ENCODE results near the gene TNF. TPM values are rescaled to one million over a fixed set of nuclear protein-coding genes. Genes with fewer than 3 reads are reported as not detected.
A peak's percentile ranks its signal among the peaks of the same experiment; 100 is the strongest.

TNF gene
- total RNA-seq, 3 donors from 2014 or later (not counting 1 experiment from before 2014, with no cell fraction given) = 24.2 to 60.8 (median 46.9) TPM

- no peaks in the 10 kb centered on the region for H3K9me3 Mint-ChIP-seq
- TF ChIP-seq, protein P1, sequence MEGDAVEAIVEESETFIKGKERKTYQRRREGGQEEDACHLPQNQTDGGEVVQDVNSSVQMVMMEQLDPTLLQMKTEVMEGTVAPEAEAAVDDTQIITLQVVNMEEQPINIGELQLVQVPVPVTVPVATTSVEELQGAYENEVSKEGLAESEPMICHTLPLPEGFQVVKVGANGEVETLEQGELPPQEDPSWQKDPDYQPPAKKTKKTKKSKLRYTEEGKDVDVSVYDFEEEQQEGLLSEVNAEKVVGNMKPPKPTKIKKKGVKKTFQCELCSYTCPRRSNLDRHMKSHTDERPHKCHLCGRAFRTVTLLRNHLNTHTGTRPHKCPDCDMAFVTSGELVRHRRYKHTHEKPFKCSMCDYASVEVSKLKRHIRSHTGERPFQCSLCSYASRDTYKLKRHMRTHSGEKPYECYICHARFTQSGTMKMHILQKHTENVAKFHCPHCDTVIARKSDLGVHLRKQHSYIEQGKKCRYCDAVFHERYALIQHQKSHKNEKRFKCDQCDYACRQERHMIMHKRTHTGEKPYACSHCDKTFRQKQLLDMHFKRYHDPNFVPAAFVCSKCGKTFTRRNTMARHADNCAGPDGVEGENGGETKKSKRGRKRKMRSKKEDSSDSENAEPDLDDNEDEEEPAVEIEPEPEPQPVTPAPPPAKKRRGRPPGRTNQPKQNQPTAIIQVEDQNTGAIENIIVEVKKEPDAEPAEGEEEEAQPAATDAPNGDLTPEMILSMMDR (IDR thresholded peaks at IDR 0.05) = no peak
- ATAC-seq = peak; percentile 72 to 86 (median 85)
- peaks cover 41 to 55% of the 10 kb centered on the region in 2 donors for H3K4me1 Mint-ChIP-seq
- H3K4me1 ChIP-seq (ENCODE audit: control insufficient read depth, insufficient read depth, low read length) = peaks cover 67% of the 10 kb centered on the region
- peak overlapping the region; percentile 75 for H3K27ac ChIP-seq (ENCODE audit: low read length)
- intact Hi-C loops (cut with micrococcal nuclease) = loop anchor here (1.0 kb wide), 1 partner anchor 8 kb away; no protein-coding TSS in a partner anchor
- no peaks in the 10 kb centered on the region for H3K9me3 ChIP-seq (ENCODE audit: control insufficient read depth, insufficient read depth, low read length)
- peak overlapping the region; percentile 95 for H3K27ac Mint-ChIP-seq
- DNase-seq = peak in 1 of 2 donors; percentile 95
- H3K36me3 ChIP-seq (ENCODE audit: control insufficient read depth, insufficient read depth, low read length) = no peaks in the 10 kb centered on the region
- H3K27me3 ChIP-seq (ENCODE audit: control insufficient read depth, insufficient read depth, low read length) = no peaks in the 10 kb centered on the region
- H3K4me3 Mint-ChIP-seq = peak overlapping the region; percentile 78
- H3K36me3 Mint-ChIP-seq = no peaks in the 10 kb centered on the region
- no peak overlapping the region for H3K4me3 ChIP-seq (ENCODE audit: low read length)
- 0% methylated on average over 3 of the region's 3 CpGs for WGBS (ENCODE audit: insufficient coverage)
- H3K27me3 Mint-ChIP-seq (ENCODE audit: low read depth in 2 of 2) = no peaks in the 10 kb centered on the region
Measured at GRCh38 chr6:31568537-31568961, 6.8 kb upstream of the TNF start.

- no peaks in the 10 kb centered on the region for H3K9me3 ChIP-seq (ENCODE audit: control insufficient read depth, insufficient read depth, low read length)
- Mint-ChIP-seq H3K4me3 (no peak overlapping the region), H3K4me1 (peaks cover 51 to 66% of the 10 kb centered on the region in 2 donors), H3K9me3 (no peaks in the 10 kb centered on the region), H3K36me3 (no peaks in the 10 kb centered on the region), H3K27ac (peak overlapping the region; percentile 61 to 95), H3K27me3 (ENCODE audit: low read depth in 2 of 2) (no peaks in the 10 kb centered on the region)
- TF ChIP-seq, protein P1 (IDR thresholded peaks at IDR 0.05) = no peak
- no CpG with 5 or more reads among the region's 1 CpG for WGBS (ENCODE audit: insufficient coverage)
- DNase-seq (no peak), ATAC-seq (no peak)
- H3K27ac ChIP-seq (ENCODE audit: low read length) = no peak overlapping the region
- intact Hi-C loops (cut with micrococcal nuclease) = no loop called here
- no peaks in the 10 kb centered on the region for H3K36me3 ChIP-seq (ENCODE audit: control insufficient read depth, insufficient read depth, low read length)
- peaks cover 82% of the 10 kb centered on the region for H3K4me1 ChIP-seq (ENCODE audit: control insufficient read depth, insufficient read depth, low read length)
- no peaks in the 10 kb centered on the region for H3K27me3 ChIP-seq (ENCODE audit: control insufficient read depth, insufficient read depth, low read length)
- no peak overlapping the region for H3K4me3 ChIP-seq (ENCODE audit: low read length)
Measured at GRCh38 chr6:31569861-31570536, 5.4 kb upstream of the TNF start.

- no peaks in the 10 kb centered on the region for H3K9me3 Mint-ChIP-seq
- no peaks in the 10 kb centered on the region for H3K27me3 Mint-ChIP-seq (ENCODE audit: low read depth in 2 of 2)
- TF ChIP-seq, protein P1 (IDR thresholded peaks at IDR 0.05) = no peak
- Histone ChIP-seq H3K27me3 (ENCODE audit: control insufficient read depth, insufficient read depth, low read length) (no peaks in the 10 kb centered on the region), H3K4me3 (ENCODE audit: low read length) (peak within 1 kb of the TSS; percentile 41), H3K36me3 (ENCODE audit: control insufficient read depth, insufficient read depth, low read length) (peaks cover 4% of the 10 kb centered on the region), H3K27ac (ENCODE audit: low read length) (peak within 1 kb of the TSS; percentile 94), H3K4me1 (ENCODE audit: control insufficient read depth, insufficient read depth, low read length) (peaks cover 90% of the 10 kb centered on the region), H3K9me3 (ENCODE audit: control insufficient read depth, insufficient read depth, low read length) (no peaks in the 10 kb centered on the region)
- H3K4me3 Mint-ChIP-seq = peak within 1 kb of the TSS; percentile 78
- ATAC-seq = peak; percentile 45 to 70 (median 51)
- H3K27ac Mint-ChIP-seq = peak within 1 kb of the TSS; percentile 95 to 99
- WGBS (ENCODE audit: insufficient coverage) = 18% methylated on average over 27 of the region's 27 CpGs
- no peaks in the 10 kb centered on the region for H3K36me3 Mint-ChIP-seq
- intact Hi-C loops (cut with micrococcal nuclease) = loop anchor here (2.0 kb wide), 1 partner anchor 13 kb away; no protein-coding TSS in a partner anchor
- peak in 1 of 2 donors; percentile 87 for DNase-seq
- peaks cover 71 to 86% of the 10 kb centered on the region in 2 donors for H3K4me1 Mint-ChIP-seq
Measured at GRCh38 chr6:31572041-31572911, 3.1 kb upstream of the TNF start, which contains the start of gene LTA. Gene LTA (plus strand): TSS chr6:31572289. CDS start chr6:31572743, 454 bp downstream.
